ENCODE measurements around the gene DEPDC7.

- TF ChIP-seq CTCF (IDR thresholded peaks at IDR 0.05; ENCODE audit: poor library complexity) (no peak), EZH2phosphoT487 (IDR thresholded peaks at IDR 0.05; ENCODE audit: low read depth, severe bottlenecking, unreplicated experiment) (no peak)
Measured at GRCh38 chr11:33064866-33065265, 49.2 kb downstream of the DEPDC7 start.
